Nephron (organoid): Measurements from ENCODE around the gene RPSA.
A peak's percentile ranks its signal among the peaks of the same experiment; 100 is the strongest.

Source experiments
- H3K27ac Mint-ChIP-seq, 3 experiments: 2 replicates each; pipeline ENCODE4 v1.8.0; 2020; ENCODE audit warnings: mixed read lengths in 3 of 3, mild to moderate bottlenecking in 2 of 3, moderate library complexity in 1 of 3
- H3K27me3 Mint-ChIP-seq: 2 replicates; pipeline ENCODE4 v1.8.0; 2021; ENCODE audit warnings: low read depth, mild to moderate bottlenecking, moderate library complexity, mixed read lengths
- H3K36me3 Mint-ChIP-seq: 2 replicates; pipeline ENCODE4 v1.8.0; 2020; ENCODE audit warnings: low read depth, mixed read lengths
- H3K4me1 Mint-ChIP-seq: 2 replicates; pipeline ENCODE4 v1.8.0; 2020; ENCODE audit warnings: mixed read lengths
- H3K4me3 Mint-ChIP-seq, 3 experiments: 2 replicates each; pipeline ENCODE4 v1.8.0; 2020; ENCODE audit warnings: mild to moderate bottlenecking in 3 of 3, mixed read lengths in 3 of 3, moderate library complexity in 2 of 3
- H3K9me3 Mint-ChIP-seq: 2 replicates; pipeline ENCODE4 v1.8.0; 2020; ENCODE audit warnings: mixed read lengths
- CTCF ChIP-seq, 3 experiments: fragments of 200-600 bp; sonication (generic); IDR thresholded peaks; one replicate each; pipeline ENCODE4 v1.5.0; 2021; ENCODE audit warnings: antibody characterized with exemption in 3 of 3; ENCODE audit not compliant: unreplicated experiment in 3 of 3

RPSA gene

DNA sequence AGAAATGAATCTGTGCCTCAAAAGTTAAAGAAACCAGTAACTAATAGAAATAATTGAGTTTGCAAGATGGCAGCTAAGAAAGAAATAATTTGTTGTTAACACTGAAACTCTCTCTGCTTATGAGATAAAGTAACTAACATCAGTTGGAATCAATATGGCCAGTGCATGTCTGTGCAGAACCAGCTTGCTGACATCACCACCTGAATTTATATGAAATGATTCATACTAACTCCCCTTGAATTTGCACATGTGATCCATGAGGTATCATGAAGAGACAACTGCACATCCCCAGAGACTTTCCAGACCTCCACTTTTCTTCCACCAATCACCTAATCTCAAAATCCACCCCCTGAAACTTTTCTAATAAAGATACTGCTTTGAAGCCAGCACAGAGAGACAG lies 33.7 kb upstream of the RPSA start:
- Mint-ChIP-seq H3K27ac (no peak overlapping the region), H3K27me3 (no peaks in the 10 kb centered on the region), H3K4me3 (no peak overlapping the region), H3K4me1 (no peaks in the 10 kb centered on the region), H3K36me3 (no peaks in the 10 kb centered on the region), H3K9me3 (peaks cover 30% of the 10 kb centered on the region)
- TF ChIP-seq CTCF (IDR thresholded peaks at IDR 0.05; ENCODE audit: unreplicated experiment in 3 of 3) = no peak

GRCh38 chr3:39376959-39377634 lies 29.4 kb upstream of the RPSA start:
- Mint-ChIP-seq H3K27ac (no peak overlapping the region), H3K4me3 (no peak overlapping the region), H3K36me3 (no peaks in the 10 kb centered on the region), H3K4me1 (no peaks in the 10 kb centered on the region), H3K27me3 (no peaks in the 10 kb centered on the region), H3K9me3 (peaks cover 11% of the 10 kb centered on the region)
- no peak for TF ChIP-seq CTCF (IDR thresholded peaks at IDR 0.05; ENCODE audit: unreplicated experiment in 3 of 3)

DNA sequence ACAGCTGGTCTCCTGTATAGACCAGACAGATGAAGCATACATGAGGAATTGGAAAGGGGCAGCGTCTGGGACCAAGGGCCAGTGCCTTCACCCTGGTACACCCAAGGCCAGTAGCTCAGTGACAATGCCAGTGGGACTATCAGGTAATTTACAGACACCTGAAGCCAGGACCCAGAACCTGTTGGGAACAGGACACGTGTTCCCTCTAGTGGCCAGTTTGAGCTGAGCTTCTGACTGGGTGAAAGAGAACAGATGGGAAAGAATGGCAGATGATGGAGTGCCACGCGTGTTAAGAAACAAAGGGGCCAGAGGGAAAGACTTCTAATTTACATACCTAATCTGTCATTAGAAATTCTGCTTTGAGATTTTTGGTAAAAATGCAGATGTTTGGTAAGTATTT lies 28.4 kb upstream of the RPSA start:
- Mint-ChIP-seq H3K4me1 (no peaks in the 10 kb centered on the region), H3K27ac (no peak overlapping the region), H3K9me3 (peaks cover 6% of the 10 kb centered on the region), H3K4me3 (peak overlapping the region in 1 of 3 experiments; percentile 10), H3K36me3 (no peaks in the 10 kb centered on the region), H3K27me3 (no peaks in the 10 kb centered on the region)
- peak; percentile 54 to 61 (median 55) for TF ChIP-seq CTCF (IDR thresholded peaks at IDR 0.05; ENCODE audit: unreplicated experiment in 3 of 3)

GRCh38 chr3:39378957-39379777 lies 27.4 kb upstream of the RPSA start:
- Mint-ChIP-seq H3K27me3 (no peaks in the 10 kb centered on the region), H3K4me3 (no peak overlapping the region), H3K27ac (no peak overlapping the region), H3K36me3 (no peaks in the 10 kb centered on the region), H3K4me1 (peaks cover under 1% of the 10 kb centered on the region), H3K9me3 (no peaks in the 10 kb centered on the region)
- TF ChIP-seq CTCF (IDR thresholded peaks at IDR 0.05; ENCODE audit: unreplicated experiment in 3 of 3) = no peak

DNA sequence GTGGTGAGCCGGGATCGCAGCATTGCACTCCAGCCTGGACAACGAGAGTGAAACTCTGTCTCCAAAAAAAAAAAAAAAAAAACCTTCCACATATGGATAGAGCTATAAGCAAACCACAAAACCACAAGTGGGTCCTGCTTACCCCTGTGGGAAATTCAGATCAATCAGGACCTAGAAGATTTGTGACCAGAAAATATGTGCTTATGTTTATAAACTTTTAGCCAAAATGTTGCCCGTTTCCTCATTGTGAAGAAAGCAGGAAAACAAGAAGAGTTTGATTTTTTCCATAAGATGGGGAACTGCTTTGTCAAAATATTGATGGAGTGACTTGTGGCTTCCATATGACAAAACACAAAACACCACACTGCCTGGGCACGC lies 26.8 kb upstream of the RPSA start:
- Mint-ChIP-seq H3K4me1 (peaks cover 4% of the 10 kb centered on the region), H3K4me3 (no peak overlapping the region), H3K27me3 (no peaks in the 10 kb centered on the region), H3K9me3 (no peaks in the 10 kb centered on the region), H3K36me3 (no peaks in the 10 kb centered on the region), H3K27ac (no peak overlapping the region)
- TF ChIP-seq CTCF (IDR thresholded peaks at IDR 0.05; ENCODE audit: unreplicated experiment in 3 of 3) = no peak
